PC-3 (cell line): ENCODE data around the gene SEMA6B. TPM values are rescaled to one million over a fixed set of nuclear protein-coding genes. Genes with fewer than 3 reads are reported as not detected.
"Not testable (repeated sequence)": the region's sequence is repeated elsewhere in the genome, so short reads cannot be mapped to it uniquely, and the experiment has no call there.

Experiments used
- ATAC-seq: fragments of 200-7000 bp; cut with Tn5 transposase; 2 replicates; pipeline ENCODE4 v1.9.1; 2020; ENCODE audit warnings: mild to moderate bottlenecking, moderate library complexity
- BruUV-seq: library from RNA; stranded (reverse); fragments of 400-500 nt; replicated peaks from 2 replicates; lab custom pipeline; 2021; lab: Mats Ljungman, UMichigan
- CTCF ChIA-PET: fragments of 300-600 bp; sonication (Branson Sonifier 250); formaldehyde crosslinking; loops from one replicate; lab custom pipeline; 2022; ENCODE audit warnings: antibody characterized with exemption; lab: Charles Lee
- POLR2A ChIA-PET: fragments of 300-600 bp; sonication (Branson Sonifier 250); formaldehyde crosslinking; loops from one replicate; lab custom pipeline; 2022; ENCODE audit warnings: antibody characterized with exemption; ENCODE audit not compliant: unreplicated experiment; lab: Charles Lee
- DNase-seq: peaks from one replicate; pipeline ENCODE4 v3.0.0-alpha.2; 2015
- H2AFZ ChIP-seq: fragments of 300-600 bp; sonication (generic); 2 replicates; pipeline ENCODE4 v1.6.0; 2016; ENCODE audit warnings: antibody characterized with exemption, low read length
- H3F3A ChIP-seq: fragments of 300-600 bp; sonication (generic); one replicate; pipeline ENCODE4 v1.6.0; 2017; ENCODE audit warnings: antibody characterized with exemption, low read length, control low read depth, mild to moderate bottlenecking; ENCODE audit not compliant: unreplicated experiment
- H3K27ac ChIP-seq: fragments of 300-600 bp; sonication (generic); 2 replicates; pipeline ENCODE4 v1.5.1; 2016; ENCODE audit warnings: mild to moderate bottlenecking, low read length
- H3K27me3 ChIP-seq: fragments of 300-600 bp; sonication (generic); 2 replicates; pipeline ENCODE4 v1.6.1; 2016; ENCODE audit warnings: low read length, mixed read lengths
- H3K36me3 ChIP-seq: fragments of 300-600 bp; sonication (generic); 2 replicates; pipeline ENCODE4 v1.6.1; 2016; ENCODE audit warnings: low read depth, mixed run types, low read length, mixed read lengths
- H3K4me1 ChIP-seq: fragments of 300-600 bp; sonication (generic); 2 replicates; pipeline ENCODE4 v1.5.1; 2016; ENCODE audit warnings: low read length; ENCODE audit not compliant: insufficient read depth
- H3K4me2 ChIP-seq: fragments of 300-600 bp; sonication (generic); 2 replicates; pipeline ENCODE4 v1.6.0; 2016; ENCODE audit warnings: low read length
- H3K4me3 ChIP-seq: fragments of 300-600 bp; sonication (generic); 2 replicates; pipeline ENCODE4 v1.5.1; 2016; ENCODE audit warnings: mild to moderate bottlenecking, low read length, mixed read lengths
- H3K79me2 ChIP-seq: fragments of 300-600 bp; sonication (generic); 2 replicates; pipeline ENCODE4 v1.6.1; 2017; ENCODE audit warnings: low read length, mixed read lengths
- H3K9ac ChIP-seq: fragments of 300-600 bp; sonication (generic); 2 replicates; pipeline ENCODE4 v1.6.0; 2016; ENCODE audit warnings: mild to moderate bottlenecking, low read length
- H3K9me2 ChIP-seq: fragments of 300-600 bp; sonication (generic); replicated peaks from 2 replicates; pipeline ENCODE4 v1.6.1; 2016; ENCODE audit warnings: mixed run types, low read length, mixed read lengths
- H3K9me3 ChIP-seq: fragments of 300-600 bp; sonication (generic); 2 replicates; pipeline ENCODE4 v1.6.1; 2016; ENCODE audit warnings: low read length, mixed read lengths
- H4K20me1 ChIP-seq: fragments of 300-600 bp; sonication (generic); 2 replicates; pipeline ENCODE4 v1.6.1; 2016; ENCODE audit warnings: low read length, mixed read lengths
- EZH2 ChIP-seq: fragments of 300-600 bp; sonication (generic); IDR thresholded peaks from one replicate; pipeline ENCODE4 v1.6.1; 2017; ENCODE audit warnings: antibody characterized with exemption, mild to moderate bottlenecking, low read length; ENCODE audit not compliant: unreplicated experiment
- EZH2phosphoT487 ChIP-seq: fragments of 300-600 bp; sonication (generic); IDR thresholded peaks from 2 replicates; pipeline ENCODE4 v1.6.1; 2018; ENCODE audit warnings: mild to moderate bottlenecking, antibody characterized with exemption, low read length, borderline replicate concordance
- intact Hi-C: fragments of 100-400 bp; cut with micrococcal nuclease; formaldehyde crosslinking; loops from 2 replicates; pipeline ENCODE4 v1.9.0; 2023
- total RNA-seq: library from RNA; depleted of rRNA; stranded (reverse); fragments of >200 nt; gene quantifications from 2 replicates; pipeline ENCODE4 v1.2.3, GENCODE V29; 2014
- TF ChIP-seq, protein P1 (sequence below): fragments of 300-600 bp; sonication (generic); conservative IDR thresholded peaks from 2 replicates; pipeline ENCODE4 v1.5.1; 2017; ENCODE audit warnings: antibody characterized with exemption, low read depth, mild to moderate bottlenecking, low read length

Gene SEMA6B
- total RNA-seq, 1 experiment from 2014 or later, result 9.0 TPM

DNA sequence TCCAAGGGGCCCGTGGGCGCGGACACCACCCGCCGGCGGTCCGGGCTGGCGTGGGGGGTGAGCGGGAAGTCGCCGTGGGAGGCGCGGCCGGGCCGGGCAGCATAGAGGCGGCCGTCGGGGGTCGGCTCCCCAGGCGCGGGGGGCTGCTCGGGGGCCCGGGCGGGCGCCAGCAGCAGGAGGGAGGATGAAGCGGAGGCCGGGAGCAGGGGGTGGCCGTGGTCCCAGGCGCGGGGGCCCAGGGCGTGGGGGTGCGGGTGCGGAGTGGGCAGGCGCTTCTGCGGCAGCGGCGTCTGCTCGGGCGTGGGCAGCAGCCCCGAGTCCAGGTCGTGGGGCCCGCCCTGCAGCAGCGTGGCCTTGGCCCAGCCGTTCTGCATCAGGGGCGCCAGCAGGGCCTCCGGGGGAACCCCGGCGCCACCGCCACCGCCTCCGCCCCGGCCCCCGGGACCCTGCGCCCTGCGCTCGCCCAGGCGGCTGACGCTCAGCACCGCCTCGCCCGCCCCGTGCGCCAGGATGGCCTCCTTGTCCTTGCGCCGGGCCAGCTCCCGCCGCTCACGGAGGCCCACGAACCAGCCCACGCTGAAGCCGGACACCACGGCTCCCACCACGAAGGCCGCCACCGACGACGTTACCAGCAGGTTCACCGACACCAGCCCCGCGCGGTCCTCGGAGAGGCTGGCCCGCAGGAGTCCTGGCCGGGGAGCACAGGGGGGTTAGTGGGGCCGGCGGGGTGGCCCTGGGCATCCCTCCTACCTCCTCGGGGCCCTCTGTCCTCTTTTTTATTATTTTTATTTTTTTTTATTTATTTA is 15.4 kb downstream of the SEMA6B start:
- TF ChIP-seq EZH2, result no peak
- TF ChIP-seq, protein P1, sequence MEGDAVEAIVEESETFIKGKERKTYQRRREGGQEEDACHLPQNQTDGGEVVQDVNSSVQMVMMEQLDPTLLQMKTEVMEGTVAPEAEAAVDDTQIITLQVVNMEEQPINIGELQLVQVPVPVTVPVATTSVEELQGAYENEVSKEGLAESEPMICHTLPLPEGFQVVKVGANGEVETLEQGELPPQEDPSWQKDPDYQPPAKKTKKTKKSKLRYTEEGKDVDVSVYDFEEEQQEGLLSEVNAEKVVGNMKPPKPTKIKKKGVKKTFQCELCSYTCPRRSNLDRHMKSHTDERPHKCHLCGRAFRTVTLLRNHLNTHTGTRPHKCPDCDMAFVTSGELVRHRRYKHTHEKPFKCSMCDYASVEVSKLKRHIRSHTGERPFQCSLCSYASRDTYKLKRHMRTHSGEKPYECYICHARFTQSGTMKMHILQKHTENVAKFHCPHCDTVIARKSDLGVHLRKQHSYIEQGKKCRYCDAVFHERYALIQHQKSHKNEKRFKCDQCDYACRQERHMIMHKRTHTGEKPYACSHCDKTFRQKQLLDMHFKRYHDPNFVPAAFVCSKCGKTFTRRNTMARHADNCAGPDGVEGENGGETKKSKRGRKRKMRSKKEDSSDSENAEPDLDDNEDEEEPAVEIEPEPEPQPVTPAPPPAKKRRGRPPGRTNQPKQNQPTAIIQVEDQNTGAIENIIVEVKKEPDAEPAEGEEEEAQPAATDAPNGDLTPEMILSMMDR, result no peak
- no peak for TF ChIP-seq EZH2phosphoT487
- no peaks in the 10 kb centered on the region for H3F3A ChIP-seq
- no peak overlapping the region for H2AFZ ChIP-seq
- H3K9ac ChIP-seq, result no peak overlapping the region
- H3K9me3 ChIP-seq, result no peaks in the 10 kb centered on the region
- POLR2A ChIA-PET, result no interaction called here
- H3K27ac ChIP-seq, result no peak overlapping the region
- intact Hi-C loops, result no loop called here
- no peak overlapping the region for H3K4me3 ChIP-seq
- BruUV-seq, result no TSS peak
- DNase-seq (no peak), ATAC-seq (no peak)
- no peak overlapping the region for H3K4me2 ChIP-seq
- no peaks in the 10 kb centered on the region for H4K20me1 ChIP-seq
- CTCF ChIA-PET, result no interaction called here
- H3K27me3 ChIP-seq, result peaks cover 10% of the 10 kb centered on the region; the same call in 1 of the 2 replicates
- no peaks in the 10 kb centered on the region for H3K4me1 ChIP-seq
- no peaks in the 10 kb centered on the region for H3K36me3 ChIP-seq
- no peaks in the 10 kb centered on the region for H3K9me2 ChIP-seq
- no peaks in the 10 kb centered on the region for H3K79me2 ChIP-seq

DNA sequence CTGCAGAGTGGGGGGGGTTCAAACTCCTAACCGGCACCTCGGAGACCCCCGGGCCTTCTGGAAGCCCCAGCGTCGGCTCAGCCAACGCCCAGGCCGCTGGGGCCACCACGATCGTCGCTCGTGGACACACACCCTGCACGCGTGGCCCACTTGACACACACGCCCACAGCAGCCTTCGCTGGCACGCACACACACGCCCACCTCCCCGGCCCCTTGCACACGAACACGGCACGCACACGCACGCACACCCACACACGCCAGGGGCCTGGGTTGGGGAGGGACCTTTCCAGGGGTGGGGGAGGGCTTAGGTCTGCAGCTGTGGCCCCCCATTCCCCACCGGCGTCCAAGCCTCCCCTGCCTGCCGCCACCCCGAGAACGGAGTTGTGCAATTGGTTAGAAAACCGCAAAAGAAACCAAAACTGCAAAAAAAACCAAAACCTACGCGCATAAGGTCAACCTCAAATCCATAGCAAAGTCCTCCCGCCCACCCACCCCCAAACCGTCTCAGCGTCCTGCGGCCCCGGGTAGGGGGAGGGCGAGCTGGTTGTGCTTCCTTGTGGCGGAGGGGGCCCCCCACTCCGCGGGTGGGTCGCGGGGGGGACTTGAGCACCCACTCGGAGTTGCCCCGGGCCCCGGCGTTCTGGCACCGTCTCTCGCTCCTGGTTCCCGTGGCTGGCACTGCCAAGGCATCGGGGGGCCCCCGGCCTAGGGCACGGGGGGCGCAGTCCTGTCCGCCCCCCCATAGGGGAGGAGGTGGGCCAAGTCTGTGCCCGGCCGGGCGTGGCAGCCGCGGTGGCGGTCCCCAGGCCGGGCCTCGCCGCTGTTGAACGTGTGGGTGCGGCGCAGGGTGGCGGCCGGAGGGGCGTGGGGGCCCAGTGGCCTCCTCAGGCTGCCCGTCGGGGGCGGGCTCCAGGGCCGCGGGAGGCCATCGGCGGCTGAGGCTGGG is 16.3 kb downstream of the SEMA6B start:
- Histone ChIP-seq H3K36me3 (no peaks in the 10 kb centered on the region), H2AFZ (no peak overlapping the region), H3K4me3 (no peak overlapping the region), H3K9me2 (no peaks in the 10 kb centered on the region), H3K27me3 (peaks cover 6% of the 10 kb centered on the region; the same call in 1 of the 2 replicates), H3K4me2 (no peak overlapping the region), H3K27ac (no peak overlapping the region), H3K9ac (no peak overlapping the region), H3K79me2 (no peaks in the 10 kb centered on the region), H4K20me1 (no peaks in the 10 kb centered on the region), H3K9me3 (no peaks in the 10 kb centered on the region), H3K4me1 (no peaks in the 10 kb centered on the region), H3F3A (no peaks in the 10 kb centered on the region)
- CTCF ChIA-PET, result no interaction called here
- TF ChIP-seq EZH2phosphoT487 (no peak), EZH2 (no peak)
- TF ChIP-seq, protein P1, result no peak
- intact Hi-C loops, result no loop called here
- no peak for DNase-seq
- BruUV-seq, result no TSS peak
- POLR2A ChIA-PET, result no interaction called here
- ATAC-seq, result no peak

DNA sequence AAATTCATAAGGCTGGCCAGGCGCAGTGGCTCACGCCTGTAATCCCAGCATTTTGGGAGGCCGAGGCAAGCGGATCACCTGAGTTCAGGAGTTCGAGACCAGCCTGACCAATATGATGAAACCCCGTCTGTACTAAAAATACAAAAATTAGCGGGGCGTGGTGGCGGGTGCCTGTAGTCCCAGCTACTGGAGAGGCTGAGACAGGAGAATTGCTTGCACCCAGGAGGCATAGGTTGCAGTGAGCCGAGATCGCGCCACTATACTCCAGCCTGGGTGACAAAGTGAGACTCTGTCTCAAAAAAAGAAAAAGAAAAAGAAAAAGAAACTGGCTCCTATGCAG is 17.7 kb downstream of the SEMA6B start:
- intact Hi-C loops, BruUV-seq, H3K79me2 ChIP-seq, H3K9me3 ChIP-seq, H4K20me1 ChIP-seq, H3K27ac ChIP-seq, H2AFZ ChIP-seq, H3F3A ChIP-seq, ATAC-seq, CTCF ChIA-PET, POLR2A ChIA-PET, H3K9ac ChIP-seq, H3K4me2 ChIP-seq, DNase-seq, H3K9me2 ChIP-seq, H3K4me3 ChIP-seq, H3K36me3 ChIP-seq, H3K27me3 ChIP-seq, H3K4me1 ChIP-seq: not testable (repeated sequence)
